Tibial nerve (tissue), 4 donors: ENCODE results near the gene MAGEA4. TPM values are rescaled to one million over a fixed set of nuclear protein-coding genes. Genes with fewer than 3 reads are reported as not detected.

Experiments used
- DNase-seq, 2 donors: peaks; one replicate each; pipeline ENCODE4 v3.0.0-alpha.2; 2019; ENCODE audit warnings: low spot score in 2 of 2
- H3K27ac ChIP-seq, 4 donors: fragments of 200-600 bp; sonication (generic) in 3 of 4; one replicate each; pipeline ENCODE4 v1.5.1; 2017 to 2019; ENCODE audit warnings: mild to moderate bottlenecking in 1 of 4
- H3K27me3 ChIP-seq, 2 donors: fragments of 200-600 bp; sonication (generic) in 1 of 2; one replicate each; pipeline versions ENCODE4 v1.5.1 to v1.6.0; 2017 to 2019
- H3K36me3 ChIP-seq, 3 donors: fragments of 200-600 bp; sonication (generic); one replicate each; pipeline ENCODE4 v1.5.1; 2018 to 2019
- H3K4me1 ChIP-seq, 4 donors: fragments of 200-600 bp; sonication (generic) in 3 of 4; one replicate each; pipeline ENCODE4 v1.5.1; 2017 to 2019
- H3K4me3 ChIP-seq, 4 donors: fragments of 200-600 bp; sonication (generic) in 3 of 4; one replicate each; pipeline ENCODE4 v1.5.1; 2017 to 2019; ENCODE audit warnings: mild to moderate bottlenecking in 1 of 4, moderate library complexity in 1 of 4
- H3K9me3 ChIP-seq, 4 donors: fragments of 200-600 bp; sonication (generic) in 3 of 4; one replicate each; pipeline ENCODE4 v1.5.1; 2017 to 2019
- CTCF ChIP-seq, 5 experiments: fragments of 200-600 bp in 3 of 5; fragments of 450-650 bp in 2 of 5; sonication (generic) in 3 of 5; IDR thresholded peaks; one replicate each; pipeline ENCODE4 v1.5.1; 2016 to 2019; ENCODE audit warnings: antibody characterized with exemption in 5 of 5, mild to moderate bottlenecking in 3 of 5, moderate library complexity in 2 of 5
- EP300 ChIP-seq, 2 donors: sonication (generic); formaldehyde crosslinking; IDR thresholded peaks; one replicate each; pipeline ENCODE4 v1.6.1; 2017; ENCODE audit warnings: antibody characterized with exemption in 2 of 2, mild to moderate bottlenecking in 1 of 2
- POLR2A ChIP-seq, 2 donors: fragments of 450-650 bp; IDR thresholded peaks; one replicate each; pipeline ENCODE4 v1.6.1; 2017; ENCODE audit warnings: antibody characterized with exemption in 2 of 2, mild to moderate bottlenecking in 2 of 2, moderate library complexity in 2 of 2
- WGBS, 2 donors: methylation state at CpG; one replicate each; pipeline ENCODE4 v1.1.5; 2018; 5-methylcytosine and 5-hydroxymethylcytosine counted together
- total RNA-seq, 4 donors: library from RNA; depleted of rRNA; stranded (reverse); fragments of >200 nt; gene quantifications; one replicate each; pipeline ENCODE4 v1.1.0, GENCODE V29; 2016

MAGEA4 gene
- total RNA-seq, 4 donors from 2014 or later: not detected

- no peak for DNase-seq
- WGBS, 2 donors: 69 to 85% methylated on average over 8 of the region's 8 CpGs
- TF ChIP-seq POLR2A (IDR thresholded peaks at IDR 0.05) (no peak), CTCF (IDR thresholded peaks at IDR 0.05) (no peak), EP300 (IDR thresholded peaks at IDR 0.05) (no peak)
- H3K4me3 ChIP-seq: no peak overlapping the region
- no peak overlapping the region for H3K27ac ChIP-seq
- no peaks in the 10 kb centered on the region for H3K27me3 ChIP-seq
- H3K36me3 ChIP-seq: no peaks in the 10 kb centered on the region
- H3K9me3 ChIP-seq: no peaks in the 10 kb centered on the region
- H3K4me1 ChIP-seq: no peaks in the 10 kb centered on the region
Measured at GRCh38 chrX:151878574-151878973, 34.1 kb upstream of the MAGEA4 start.

GRCh38 chrX:151879856-151880255, 32.8 kb upstream of the MAGEA4 start:
- H3K9me3 ChIP-seq: no peaks in the 10 kb centered on the region
- H3K36me3 ChIP-seq: no peaks in the 10 kb centered on the region
- 69 to 78% methylated on average over 4 of the region's 4 CpGs for WGBS, 2 donors
- H3K4me1 ChIP-seq: no peaks in the 10 kb centered on the region
- H3K27me3 ChIP-seq: no peaks in the 10 kb centered on the region
- TF ChIP-seq EP300 (IDR thresholded peaks at IDR 0.05): no peak
- TF ChIP-seq POLR2A (IDR thresholded peaks at IDR 0.05): no peak
- TF ChIP-seq CTCF (IDR thresholded peaks at IDR 0.05): no peak
- no peak overlapping the region for H3K27ac ChIP-seq
- DNase-seq: no peak
- H3K4me3 ChIP-seq: no peak overlapping the region

- Histone ChIP-seq H3K9me3 (no peaks in the 10 kb centered on the region), H3K4me1 (no peaks in the 10 kb centered on the region), H3K27me3 (no peaks in the 10 kb centered on the region), H3K27ac (no peak overlapping the region), H3K4me3 (no peak overlapping the region), H3K36me3 (no peaks in the 10 kb centered on the region)
- TF ChIP-seq EP300 (IDR thresholded peaks at IDR 0.05) (no peak), CTCF (IDR thresholded peaks at IDR 0.05) (no peak), POLR2A (IDR thresholded peaks at IDR 0.05) (no peak)
- no peak for DNase-seq
- WGBS, 2 donors: 50 to 51% methylated on average over 2 of the region's 2 CpGs
Measured at GRCh38 chrX:151880895-151881294, 31.8 kb upstream of the MAGEA4 start.

GRCh38 chrX:151889421-151889820, 23.3 kb upstream of the MAGEA4 start:
- TF ChIP-seq POLR2A (IDR thresholded peaks at IDR 0.05) (no peak), EP300 (IDR thresholded peaks at IDR 0.05) (no peak), CTCF (IDR thresholded peaks at IDR 0.05) (no peak)
- no peak overlapping the region for H3K4me3 ChIP-seq
- WGBS, 2 donors: 68 to 81% methylated on average over 2 of the region's 2 CpGs

GRCh38 chrX:151896734-151897474, 15.8 kb upstream of the MAGEA4 start:
- TF ChIP-seq EP300 (IDR thresholded peaks at IDR 0.05): no peak
- TF ChIP-seq POLR2A (IDR thresholded peaks at IDR 0.05): no peak
- no peak for TF ChIP-seq CTCF (IDR thresholded peaks at IDR 0.05)
- Histone ChIP-seq H3K36me3 (no peaks in the 10 kb centered on the region), H3K9me3 (no peaks in the 10 kb centered on the region), H3K27ac (no peak overlapping the region), H3K4me1 (no peaks in the 10 kb centered on the region), H3K4me3 (no peak overlapping the region), H3K27me3 (no peaks in the 10 kb centered on the region)
- 61 to 70% methylated on average over 5 of the region's 5 CpGs for WGBS, 2 donors
- DNase-seq: no peak

More at GRCh38 chrX:151889421-151889820, 23.3 kb upstream of the MAGEA4 start:
- Histone ChIP-seq H3K4me1 (no peaks in the 10 kb centered on the region), H3K9me3 (no peaks in the 10 kb centered on the region), H3K27me3 (no peaks in the 10 kb centered on the region), H3K27ac (no peak overlapping the region), H3K36me3 (no peaks in the 10 kb centered on the region)
- DNase-seq: no peak
